SKM-1 (cell line): ENCODE results near the gene KRTAP10-3.
"Not testable (repeated sequence)": the region's sequence is repeated elsewhere in the genome, so short reads cannot be mapped to it uniquely, and the experiment has no call there.

Experiments
- DNase-seq: peaks from one replicate; lab custom pipeline; 2025; ENCODE audit not compliant: unreplicated experiment; lab: John Stamatoyannopoulos, UW

KRTAP10-3 gene

GRCh38 chr21:44558695-44559094 is at the start of gene KRTAP10-3:
Gene KRTAP10-3 (minus strand): TSS chr21:44558795. CDS start chr21:44558715, 80 bp downstream.
- no peak for DNase-seq

DNA sequence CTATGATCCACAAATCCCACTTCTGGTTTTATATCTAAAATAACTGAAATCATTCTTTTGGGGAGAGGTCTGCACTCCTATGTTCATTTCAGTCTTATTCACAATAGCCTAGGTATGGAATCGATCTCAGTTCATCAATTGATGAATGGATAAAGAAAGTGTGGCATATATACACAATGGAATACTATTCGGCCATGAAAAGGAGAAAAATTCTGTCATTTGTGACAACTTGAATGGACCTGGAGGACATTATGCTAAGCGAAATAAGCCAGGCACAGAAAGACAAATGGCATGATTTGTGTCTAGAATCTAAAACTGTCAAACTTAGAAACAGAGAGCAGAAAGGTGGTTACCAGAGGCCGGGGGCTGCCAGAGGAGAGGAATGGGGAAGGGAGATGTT is 47.9 kb upstream of the KRTAP10-3 start:
- DNase-seq, result no peak

DNA sequence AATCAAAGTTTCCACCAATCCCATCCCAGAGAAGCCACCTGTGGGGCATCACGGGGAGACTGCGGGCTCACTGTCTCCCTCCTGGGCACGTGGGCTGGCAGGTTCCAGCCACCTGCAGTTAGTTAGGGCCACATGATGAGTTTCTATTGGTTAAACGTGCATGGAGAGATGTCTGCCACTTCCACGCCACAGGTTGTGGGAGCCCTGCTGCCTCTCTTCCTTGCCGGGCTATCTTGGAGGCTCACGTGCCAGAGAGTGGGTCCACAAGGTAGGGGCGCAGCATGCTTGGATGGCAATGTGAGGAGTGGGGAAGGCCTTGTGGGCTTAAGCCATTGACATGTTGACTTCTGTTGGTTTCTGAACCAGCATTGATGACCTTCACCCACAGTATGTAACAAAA is 45.3 kb upstream of the KRTAP10-3 start:
- DNase-seq, result no peak

GRCh38 chr21:44603109-44603875 is 44.7 kb upstream of the KRTAP10-3 start:
- DNase-seq, result no peak

- DNase-seq, result no peak
Measured at GRCh38 chr21:44602463-44602850, 43.9 kb upstream of the KRTAP10-3 start.

GRCh38 chr21:44601596-44602462 is 43.2 kb upstream of the KRTAP10-3 start:
- no peak for DNase-seq

GRCh38 chr21:44601091-44601490 is 42.5 kb upstream of the KRTAP10-3 start:
- DNase-seq, result not testable (repeated sequence)

DNA sequence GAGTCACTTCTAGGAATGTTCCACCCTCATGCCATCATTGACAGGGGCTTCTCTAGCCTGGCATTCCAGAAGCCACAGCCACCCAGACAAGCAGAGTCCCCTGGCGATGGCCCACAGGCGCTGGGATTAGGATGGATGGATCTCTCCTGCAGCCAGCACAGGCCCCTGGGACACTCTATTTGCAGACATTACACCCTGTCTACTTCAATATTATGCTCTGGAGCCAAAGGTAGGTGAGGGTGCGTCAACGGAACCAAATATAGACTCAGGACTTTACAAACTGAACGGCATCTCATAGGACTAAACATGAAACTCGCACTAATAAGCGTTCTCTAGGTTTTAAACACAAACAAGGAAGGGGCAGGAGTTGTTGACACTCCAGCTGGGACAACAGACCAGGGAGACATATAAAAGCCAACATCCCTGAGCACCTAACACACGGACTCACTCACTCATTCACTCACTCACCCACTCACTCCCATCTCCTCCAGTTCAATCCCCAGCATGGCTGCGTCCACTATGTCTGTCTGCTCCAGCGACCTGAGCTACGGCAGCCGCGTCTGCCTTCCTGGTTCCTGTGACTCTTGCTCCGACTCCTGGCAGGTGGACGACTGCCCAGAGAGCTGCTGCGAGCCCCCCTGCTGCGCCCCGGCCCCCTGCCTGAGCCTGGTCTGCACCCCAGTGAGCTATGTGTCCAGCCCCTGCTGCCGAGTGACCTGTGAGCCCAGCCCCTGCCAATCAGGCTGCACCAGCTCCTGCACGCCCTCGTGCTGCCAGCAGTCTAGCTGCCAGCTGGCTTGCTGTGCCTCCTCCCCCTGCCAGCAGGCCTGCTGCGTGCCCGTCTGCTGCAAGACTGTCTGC is 41.8 kb upstream of the KRTAP10-3 start, which contains the start of gene KRTAP10-7:
TSS of gene KRTAP10-7 (plus strand) at position 480 of the 861 bp plus-strand sequence. CDS start at position 505, 25 bp downstream.
- not testable (repeated sequence) for DNase-seq

DNA sequence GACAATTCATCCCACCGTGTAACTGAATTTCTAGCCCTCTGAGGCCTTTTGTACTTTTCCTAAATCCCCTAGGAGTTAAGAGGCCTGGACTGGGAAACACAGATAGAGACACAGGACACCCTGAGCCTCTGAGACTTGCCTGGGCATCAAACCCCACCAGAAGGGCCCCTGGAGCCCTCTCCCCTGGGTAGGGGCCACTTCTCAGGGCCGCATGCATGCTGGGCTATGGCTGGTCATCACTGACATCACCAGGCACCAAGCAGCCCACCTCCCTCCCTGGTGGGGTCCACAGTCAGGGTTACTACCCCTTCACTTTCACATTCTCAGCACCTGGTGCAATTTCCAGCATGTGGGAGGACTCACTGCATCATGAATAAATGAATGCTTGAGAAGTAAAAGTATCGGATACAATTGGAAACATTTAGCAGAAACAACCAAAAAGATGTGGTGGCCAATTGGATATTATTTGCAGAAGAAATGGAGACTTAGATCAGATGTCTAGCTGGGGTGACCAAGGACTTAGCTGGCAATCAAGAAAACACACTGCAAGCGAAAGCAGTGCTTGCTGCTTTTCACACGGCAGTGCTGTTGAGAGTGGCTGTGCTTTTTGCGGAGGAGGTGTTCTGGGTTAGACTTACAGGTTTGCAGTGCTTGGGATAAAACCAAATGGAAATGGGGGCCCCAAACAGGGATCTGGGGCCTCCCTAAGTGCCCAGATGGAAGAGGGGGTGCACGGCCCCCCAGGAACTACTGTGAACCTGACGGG is 40.9 kb upstream of the KRTAP10-3 start:
- DNase-seq, result no peak

DNA sequence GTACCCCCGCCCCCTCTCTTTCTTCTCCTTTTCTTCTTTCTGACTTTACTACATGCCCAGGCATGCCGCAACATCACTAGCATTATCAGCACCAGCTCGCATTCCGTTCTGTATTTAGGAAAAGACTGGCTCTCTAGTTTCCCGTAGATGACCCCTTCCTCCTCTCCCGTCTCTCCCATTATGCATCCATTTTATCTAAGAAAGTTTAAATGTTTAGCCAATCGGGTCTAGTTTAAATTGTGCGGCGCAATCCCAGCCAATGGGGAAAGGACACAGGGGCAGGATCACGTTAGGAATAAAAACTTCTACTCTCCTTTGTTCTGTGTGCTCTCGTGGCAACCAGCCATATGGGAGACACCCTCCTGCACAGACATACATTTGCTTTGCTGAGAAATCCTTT is 39.5 kb upstream of the KRTAP10-3 start:
- DNase-seq, result no peak

- no peak for DNase-seq
Measured at GRCh38 chr21:44596068-44596725, 37.6 kb upstream of the KRTAP10-3 start.

- DNase-seq, result no peak
Measured at GRCh38 chr21:44595524-44595923, 36.9 kb upstream of the KRTAP10-3 start.

- no peak for DNase-seq
Measured at GRCh38 chr21:44594406-44594916, 35.9 kb upstream of the KRTAP10-3 start.

DNA sequence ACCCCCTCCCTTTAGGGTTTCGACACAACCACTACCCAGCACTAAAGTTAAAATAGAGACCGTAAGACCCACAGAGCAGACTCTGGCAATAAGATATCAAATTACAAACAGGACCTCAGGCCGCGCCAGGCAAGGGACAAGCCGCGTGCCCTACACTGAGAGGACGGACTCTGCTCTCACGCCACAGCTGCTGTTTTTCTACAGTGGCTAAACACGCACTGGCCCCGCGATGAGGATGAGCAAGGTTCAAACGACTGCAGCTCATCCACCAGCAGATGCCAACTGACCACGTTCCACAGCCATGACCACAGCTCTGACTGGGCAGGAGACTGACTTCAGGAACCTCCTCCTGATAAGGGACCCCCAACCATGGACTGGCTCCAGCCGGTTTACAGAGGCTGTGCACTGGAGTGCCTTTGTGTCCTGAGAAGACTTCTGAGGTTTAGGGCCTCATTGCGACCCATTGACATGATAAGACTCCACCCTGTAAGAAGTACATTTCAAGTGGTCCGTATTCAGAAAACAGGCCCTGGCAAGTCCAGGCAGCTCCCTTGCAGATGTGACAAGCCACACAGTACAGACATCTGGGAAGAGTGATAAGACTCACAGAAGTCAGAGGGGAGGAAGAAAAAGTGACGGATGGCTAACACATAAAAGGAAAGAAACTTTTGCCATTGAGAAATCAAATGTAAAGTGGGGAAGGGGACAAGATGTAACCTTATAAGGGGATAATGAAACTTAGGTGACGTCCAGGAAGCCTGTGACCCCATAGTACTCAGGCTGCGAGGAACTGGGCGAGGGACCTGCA is 35.2 kb upstream of the KRTAP10-3 start:
- DNase-seq, result no peak

DNA sequence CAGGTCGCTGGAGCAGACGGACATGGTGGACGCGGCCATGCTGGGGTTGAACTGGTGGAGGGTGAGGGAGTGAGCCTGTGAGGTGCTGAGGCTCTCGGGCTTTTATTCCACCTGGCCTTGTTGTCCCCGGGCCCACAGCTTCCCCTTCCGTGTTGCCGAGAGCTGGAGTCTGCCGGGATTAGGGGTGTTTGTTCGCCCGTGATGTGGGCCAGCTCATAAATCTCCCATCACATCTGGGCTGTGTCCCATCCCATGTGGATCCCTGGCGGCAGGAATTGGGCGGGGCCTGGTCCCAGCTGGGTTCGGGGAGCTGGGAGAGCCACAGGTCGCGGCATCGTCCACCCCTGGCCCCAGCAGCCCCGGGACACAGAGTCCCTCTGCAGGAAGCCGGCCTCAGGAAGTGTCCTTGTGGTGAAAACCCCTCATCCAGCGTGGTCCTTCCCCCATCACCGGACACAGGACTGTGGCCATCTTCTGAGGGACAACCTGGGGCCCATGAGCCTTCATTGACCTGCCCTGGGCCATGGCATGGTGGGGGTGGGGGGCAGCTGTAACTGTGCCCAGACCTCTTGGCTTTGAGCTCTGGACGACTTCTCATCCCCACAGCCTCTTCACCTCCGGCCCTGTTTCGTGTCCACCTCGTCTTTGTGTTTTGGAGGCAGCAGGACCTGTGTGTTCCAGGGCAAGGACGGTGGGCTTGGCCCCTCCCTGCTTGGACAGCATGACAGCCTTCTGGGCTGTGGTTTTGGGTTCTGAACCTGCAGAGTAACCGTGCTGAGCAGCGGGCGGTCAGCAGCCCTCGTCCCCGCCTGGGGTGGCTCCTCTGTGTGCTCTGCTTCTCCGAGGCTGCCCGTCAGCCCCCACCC is 34.1 kb upstream of the KRTAP10-3 start, which contains the start of gene KRTAP10-6:
TSS of gene KRTAP10-6 (minus strand) at position 60 of the 866 bp plus-strand sequence. CDS start at position 39, 21 bp downstream.
- DNase-seq, result no peak

DNA sequence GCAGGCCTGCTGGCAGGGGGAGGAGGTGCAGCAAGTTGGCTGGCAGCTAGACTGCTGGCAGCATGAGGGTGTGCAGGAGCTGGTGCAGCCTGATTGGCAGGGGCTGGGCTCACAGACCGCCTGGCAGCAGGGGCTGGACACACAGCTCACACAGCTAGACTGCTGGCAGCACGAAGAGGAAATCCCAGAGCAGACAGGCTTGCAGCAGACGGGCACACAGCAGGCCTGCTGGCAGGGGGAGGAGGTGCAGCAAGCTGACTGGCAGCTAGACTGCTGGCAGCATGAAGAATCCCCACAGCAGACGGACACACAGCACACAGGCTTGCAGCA is 33.2 kb upstream of the KRTAP10-3 start:
- not testable (repeated sequence) for DNase-seq

DNA sequence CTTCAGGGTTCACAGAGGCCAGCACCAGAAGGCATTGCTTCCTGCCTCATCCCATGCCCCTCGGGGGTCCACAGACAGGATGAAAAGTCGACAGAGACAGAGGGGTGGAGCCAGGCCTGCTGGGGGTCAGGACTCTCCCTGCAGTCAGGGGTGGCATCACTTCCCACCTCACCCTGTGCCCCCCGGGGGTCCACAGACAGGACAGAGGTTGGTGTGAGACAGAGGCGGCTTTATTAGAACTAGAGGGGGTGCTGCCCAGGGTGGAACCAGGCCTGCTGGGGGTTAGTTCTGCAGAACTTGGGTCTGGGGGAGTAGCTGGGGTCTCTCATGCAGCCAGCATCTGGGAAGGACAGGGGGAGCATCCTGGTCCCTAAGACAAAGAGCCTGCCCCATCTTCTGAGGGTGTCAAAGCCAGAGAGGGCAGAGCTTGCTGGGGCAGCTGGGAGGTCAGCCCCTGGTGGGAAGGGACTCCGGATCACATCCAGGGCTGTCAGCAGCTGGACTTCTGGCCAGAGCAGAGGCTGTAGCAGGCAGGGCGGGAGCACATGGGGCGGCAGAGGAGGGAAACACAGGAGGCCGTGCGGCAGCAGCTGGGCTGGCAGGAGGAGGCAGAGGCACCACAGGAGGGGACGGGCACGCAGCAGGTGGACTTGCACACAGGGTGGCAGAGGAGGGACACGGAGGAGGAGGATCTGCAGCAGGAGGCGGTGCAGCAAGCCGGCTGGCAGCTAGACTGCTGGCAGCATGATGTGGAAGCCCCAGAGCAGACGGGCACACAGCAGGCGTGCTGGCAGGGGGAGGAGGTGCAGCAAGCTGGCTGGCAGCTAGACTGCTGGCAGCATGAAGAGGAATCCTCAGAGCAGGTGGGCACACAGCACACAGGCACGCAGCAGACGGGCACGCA is 32.6 kb upstream of the KRTAP10-3 start:
- DNase-seq, result not testable (repeated sequence)
